ENCODE data around the gene R3HCC1L.

Gene R3HCC1L

GRCh38 chr10:98238391-98238790, 103.9 kb downstream of the R3HCC1L start:
- Histone ChIP-seq H3K4me1 (ENCODE audit: control insufficient read depth, low read length) (no peaks in the 10 kb centered on the region), H3K36me3 (ENCODE audit: control insufficient read depth, low read length) (peaks cover 89% of the 10 kb centered on the region)

GRCh38 chr10:98240524-98240923, 106.1 kb downstream of the R3HCC1L start:
- no peak for TF ChIP-seq EZH2phosphoT487 (IDR thresholded peaks at IDR 0.05; ENCODE audit: borderline replicate concordance, low read length)
- TF ChIP-seq CTCF (IDR thresholded peaks at IDR 0.05; ENCODE audit: low read depth, low read length, poor library complexity, severe bottlenecking), result no peak
- H3K79me2 ChIP-seq (ENCODE audit: control insufficient read depth, low read length), result no peaks in the 10 kb centered on the region
- no peaks in the 10 kb centered on the region for H4K20me1 ChIP-seq (ENCODE audit: control insufficient read depth, insufficient read depth, low read depth, low read length)
- H3K4me1 ChIP-seq (ENCODE audit: control insufficient read depth, low read length), result no peaks in the 10 kb centered on the region
- no peaks in the 10 kb centered on the region for H3K9me2 ChIP-seq (replicated peaks; ENCODE audit: control insufficient read depth, low read length)
- no peaks in the 10 kb centered on the region for H3K27me3 ChIP-seq (ENCODE audit: control insufficient read depth, low read length)
- no peak overlapping the region for H3K4me2 ChIP-seq (ENCODE audit: low read length)
- H3K27ac ChIP-seq (ENCODE audit: low read depth, low read length), result no peak overlapping the region
- 0 out of 2 replicates have a peak, but pooled peaks cover 3% of the 10 kb centered on the region for H3F3A ChIP-seq (ENCODE audit: control insufficient read depth, insufficient read depth)
- no peaks in the 10 kb centered on the region for H3K9me3 ChIP-seq (ENCODE audit: control insufficient read depth, insufficient read depth, low read length)
- H3K36me3 ChIP-seq (ENCODE audit: control insufficient read depth, low read length), result peaks cover 89% of the 10 kb centered on the region
- no peak overlapping the region for H3K4me3 ChIP-seq (ENCODE audit: low read length)

More at GRCh38 chr10:98238391-98238790, 103.9 kb downstream of the R3HCC1L start:
- H3K27ac ChIP-seq (ENCODE audit: low read depth, low read length), result no peak overlapping the region
- no peaks in the 10 kb centered on the region for H3K27me3 ChIP-seq (ENCODE audit: control insufficient read depth, low read length)
- TF ChIP-seq EZH2phosphoT487 (IDR thresholded peaks at IDR 0.05; ENCODE audit: borderline replicate concordance, low read length), result no peak
- no peak for TF ChIP-seq CTCF (IDR thresholded peaks at IDR 0.05; ENCODE audit: low read depth, low read length, poor library complexity, severe bottlenecking)
- H3K9me2 ChIP-seq (replicated peaks; ENCODE audit: control insufficient read depth, low read length), result no peaks in the 10 kb centered on the region
- H4K20me1 ChIP-seq (ENCODE audit: control insufficient read depth, insufficient read depth, low read depth, low read length), result no peaks in the 10 kb centered on the region
- no peaks in the 10 kb centered on the region for H3K9me3 ChIP-seq (ENCODE audit: control insufficient read depth, insufficient read depth, low read length)
- H3F3A ChIP-seq (ENCODE audit: control insufficient read depth, insufficient read depth), result 0 out of 2 replicates have a peak, but pooled peaks cover 3% of the 10 kb centered on the region
- no peaks in the 10 kb centered on the region; the same call in 1 of the 2 replicates for H3K79me2 ChIP-seq (ENCODE audit: control insufficient read depth, low read length)
- no peak overlapping the region for H3K4me2 ChIP-seq (ENCODE audit: low read length)
- H3K4me3 ChIP-seq (ENCODE audit: low read length), result no peak overlapping the region

GRCh38 chr10:98242823-98243222, 108.4 kb downstream of the R3HCC1L start:
- Histone ChIP-seq H3K9me2 (replicated peaks; ENCODE audit: control insufficient read depth, low read length) (no peaks in the 10 kb centered on the region), H3K27me3 (ENCODE audit: control insufficient read depth, low read length) (no peaks in the 10 kb centered on the region), H3K4me2 (ENCODE audit: low read length) (no peak overlapping the region), H3F3A (ENCODE audit: control insufficient read depth, insufficient read depth) (0 out of 2 replicates have a peak, but pooled peaks cover 3% of the 10 kb centered on the region), H3K36me3 (ENCODE audit: control insufficient read depth, low read length) (peaks cover 87% of the 10 kb centered on the region), H3K4me3 (ENCODE audit: low read length) (no peak overlapping the region), H3K4me1 (ENCODE audit: control insufficient read depth, low read length) (no peaks in the 10 kb centered on the region), H4K20me1 (ENCODE audit: control insufficient read depth, insufficient read depth, low read depth, low read length) (no peaks in the 10 kb centered on the region), H3K79me2 (ENCODE audit: control insufficient read depth, low read length) (no peaks in the 10 kb centered on the region), H3K9me3 (ENCODE audit: control insufficient read depth, insufficient read depth, low read length) (no peaks in the 10 kb centered on the region), H3K27ac (ENCODE audit: low read depth, low read length) (no peak overlapping the region)
- TF ChIP-seq CTCF (IDR thresholded peaks at IDR 0.05; ENCODE audit: low read depth, low read length, poor library complexity, severe bottlenecking) (peak; percentile 41), EZH2phosphoT487 (IDR thresholded peaks at IDR 0.05; ENCODE audit: borderline replicate concordance, low read length) (no peak)

Measured in DOHH2 (cell line).